Smooth muscle cell (in vitro differentiated cells): ENCODE data around the gene TTBK1. TPM values are rescaled to one million over a fixed set of nuclear protein-coding genes. Genes with fewer than 3 reads are reported as not detected.

Experiments
- DNase-seq: peaks from one replicate; lab custom pipeline; 2025; ENCODE audit not compliant: unreplicated experiment; lab: John Stamatoyannopoulos, UW
- H2AFZ ChIP-seq: fragments of 200-600 bp; sonication (generic); 2 replicates; pipeline ENCODE4 v1.6.0; 2016; ENCODE audit warnings: antibody characterized with exemption, low read depth, mild to moderate bottlenecking
- H3F3A ChIP-seq: fragments of 200-600 bp; sonication (generic); 2 replicates; pipeline ENCODE4 v1.6.0; 2017; ENCODE audit warnings: antibody characterized with exemption, low read depth
- H3K27ac ChIP-seq: fragments of 200-600 bp; sonication (generic); 2 replicates; pipeline ENCODE4 v1.5.1; 2016; ENCODE audit warnings: low read depth, mild to moderate bottlenecking
- H3K27me3 ChIP-seq: fragments of 200-600 bp; sonication (generic); 2 replicates; pipeline ENCODE4 v1.6.1; 2016; ENCODE audit warnings: low read depth, mild to moderate bottlenecking
- H3K36me3 ChIP-seq: fragments of 200-600 bp; sonication (generic); 2 replicates; pipeline ENCODE4 v1.5.1; 2016; ENCODE audit warnings: low read depth
- H3K4me1 ChIP-seq: fragments of 200-600 bp; sonication (generic); 2 replicates; pipeline ENCODE4 v1.5.1; 2016; ENCODE audit warnings: low read depth
- H3K4me2 ChIP-seq: fragments of 200-600 bp; sonication (generic); 2 replicates; pipeline ENCODE4 v1.6.0; 2016; ENCODE audit warnings: mild to moderate bottlenecking
- H3K4me3 ChIP-seq: fragments of 200-600 bp; sonication (generic); 2 replicates; pipeline ENCODE4 v1.5.1; 2016; ENCODE audit warnings: mild to moderate bottlenecking
- H3K79me2 ChIP-seq: fragments of 200-600 bp; sonication (generic); 2 replicates; pipeline ENCODE4 v1.6.0; 2016; ENCODE audit warnings: low read depth, mild to moderate bottlenecking
- H3K9ac ChIP-seq: fragments of 200-600 bp; sonication (generic); 2 replicates; pipeline ENCODE4 v1.6.0; 2016; ENCODE audit warnings: low read depth
- H3K9me3 ChIP-seq: fragments of 200-600 bp; sonication (generic); replicated peaks from 2 replicates; pipeline ENCODE4 v1.5.1; 2016; ENCODE audit warnings: low read depth
- H4K20me1 ChIP-seq: fragments of 200-600 bp; sonication (generic); 2 replicates; pipeline ENCODE4 v1.6.0; 2016; ENCODE audit warnings: low read depth
- WGBS: methylation state at CpG from one replicate; pipeline ENCODE4 v1.1.7; 2016; ENCODE audit warnings: low lambda C conversion rate; 5-methylcytosine and 5-hydroxymethylcytosine counted together
- polyA plus RNA-seq: library from polyadenylated mRNA; unstranded; fragments of >200 nt; fragmentation: Nextera tagmentation; extraction: Ambion mirVana; gene quantifications from 2 replicates; pipeline ENCODE4 v1.2.1, GENCODE V29; 2016
- total RNA-seq: library from RNA; depleted of rRNA; stranded (reverse); fragments of >200 nt; gene quantifications from 2 replicates; pipeline ENCODE4 v1.2.3, GENCODE V29; 2014
- TF ChIP-seq, protein P1 (sequence below): fragments of 200-600 bp; sonication (generic); IDR thresholded peaks from 2 replicates; pipeline ENCODE4 v1.5.1; 2017; ENCODE audit warnings: borderline replicate concordance, mild to moderate bottlenecking, antibody characterized with exemption; ENCODE audit not compliant: insufficient read depth, poor library complexity, severe bottlenecking

TTBK1 gene
- total and polyA plus RNA-seq, 2 experiments from 2014 or later = not detected

DNA sequence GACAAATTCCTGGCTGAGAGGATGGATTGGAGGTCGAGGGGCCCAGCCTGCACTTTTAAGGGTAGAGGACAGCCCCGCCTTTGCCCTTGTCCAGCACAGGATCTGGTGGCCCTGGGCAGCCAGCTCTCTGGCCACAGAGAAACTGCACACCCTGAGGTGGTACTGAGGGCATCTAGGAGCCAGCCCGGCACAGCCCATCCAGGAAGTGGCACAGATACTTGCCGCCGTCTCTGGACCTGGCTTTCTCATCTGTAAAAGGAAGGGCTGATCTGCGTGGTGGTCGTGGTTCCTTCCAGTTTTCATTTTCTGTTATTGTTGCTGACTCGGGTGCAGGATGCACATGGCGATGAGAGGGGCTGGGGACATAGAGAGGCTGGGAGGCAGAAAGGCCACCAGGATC, 38.8 kb downstream of the TTBK1 start:
- DNase-seq = no peak
- no peak overlapping the region for H3K4me2 ChIP-seq

DNA sequence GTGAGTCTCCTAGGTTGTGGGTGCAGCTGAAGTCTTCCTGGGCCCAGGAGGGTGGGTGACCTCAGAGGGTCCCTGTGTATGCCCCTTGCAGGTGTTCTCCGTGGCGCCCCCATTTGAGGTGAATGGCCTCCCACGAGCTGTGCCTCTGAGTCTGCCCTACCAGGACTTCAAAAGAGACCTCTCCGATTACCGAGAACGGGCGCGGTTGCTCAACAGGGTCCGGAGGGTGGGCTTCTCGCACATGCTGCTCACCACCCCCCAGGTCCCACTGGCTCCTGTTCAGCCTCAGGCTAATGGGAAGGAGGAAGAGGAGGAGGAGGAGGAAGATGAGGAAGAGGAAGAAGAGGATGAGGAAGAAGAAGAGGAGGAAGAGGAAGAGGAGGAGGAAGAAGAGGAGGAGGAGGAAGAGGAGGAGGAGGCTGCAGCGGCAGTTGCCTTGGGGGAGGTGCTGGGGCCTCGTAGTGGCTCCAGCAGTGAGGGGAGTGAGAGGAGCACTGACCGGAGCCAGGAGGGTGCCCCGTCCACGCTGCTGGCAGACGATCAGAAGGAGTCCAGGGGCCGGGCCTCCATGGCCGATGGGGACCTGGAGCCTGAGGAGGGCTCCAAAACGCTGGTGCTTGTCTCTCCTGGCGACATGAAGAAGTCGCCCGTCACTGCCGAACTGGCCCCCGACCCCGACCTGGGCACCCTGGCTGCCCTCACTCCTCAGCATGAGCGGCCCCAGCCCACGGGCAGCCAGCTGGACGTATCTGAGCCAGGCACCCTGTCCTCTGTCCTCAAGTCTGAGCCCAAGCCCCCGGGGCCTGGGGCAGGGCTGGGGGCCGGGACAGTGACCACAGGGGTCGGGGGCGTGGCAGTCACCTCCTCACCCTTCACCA, 39.6 kb downstream of the TTBK1 start:
- Histone ChIP-seq H2AFZ (no peak overlapping the region), H3K27ac (no peak overlapping the region), H3K27me3 (peaks cover 4% of the 10 kb centered on the region), H3K9me3 (no peaks in the 10 kb centered on the region), H3K79me2 (no peaks in the 10 kb centered on the region), H3K9ac (no peak overlapping the region), H3K4me2 (no peak overlapping the region), H3K36me3 (no peaks in the 10 kb centered on the region), H4K20me1 (no peaks in the 10 kb centered on the region), H3K4me1 (peaks cover 10% of the 10 kb centered on the region), H3F3A (no peaks in the 10 kb centered on the region), H3K4me3 (no peak overlapping the region)
- TF ChIP-seq, protein P1, sequence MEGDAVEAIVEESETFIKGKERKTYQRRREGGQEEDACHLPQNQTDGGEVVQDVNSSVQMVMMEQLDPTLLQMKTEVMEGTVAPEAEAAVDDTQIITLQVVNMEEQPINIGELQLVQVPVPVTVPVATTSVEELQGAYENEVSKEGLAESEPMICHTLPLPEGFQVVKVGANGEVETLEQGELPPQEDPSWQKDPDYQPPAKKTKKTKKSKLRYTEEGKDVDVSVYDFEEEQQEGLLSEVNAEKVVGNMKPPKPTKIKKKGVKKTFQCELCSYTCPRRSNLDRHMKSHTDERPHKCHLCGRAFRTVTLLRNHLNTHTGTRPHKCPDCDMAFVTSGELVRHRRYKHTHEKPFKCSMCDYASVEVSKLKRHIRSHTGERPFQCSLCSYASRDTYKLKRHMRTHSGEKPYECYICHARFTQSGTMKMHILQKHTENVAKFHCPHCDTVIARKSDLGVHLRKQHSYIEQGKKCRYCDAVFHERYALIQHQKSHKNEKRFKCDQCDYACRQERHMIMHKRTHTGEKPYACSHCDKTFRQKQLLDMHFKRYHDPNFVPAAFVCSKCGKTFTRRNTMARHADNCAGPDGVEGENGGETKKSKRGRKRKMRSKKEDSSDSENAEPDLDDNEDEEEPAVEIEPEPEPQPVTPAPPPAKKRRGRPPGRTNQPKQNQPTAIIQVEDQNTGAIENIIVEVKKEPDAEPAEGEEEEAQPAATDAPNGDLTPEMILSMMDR = no peak
- DNase-seq = no peak
- WGBS = 93% methylated on average over 32 of the region's 32 CpGs

More for the DNA sequence above, 38.8 kb downstream of the TTBK1 start:
- Histone ChIP-seq H3K4me1 (peaks cover 13% of the 10 kb centered on the region), H3K9ac (no peak overlapping the region), H3K79me2 (no peaks in the 10 kb centered on the region), H3K27me3 (peaks cover 4% of the 10 kb centered on the region), H3K4me3 (no peak overlapping the region), H2AFZ (no peak overlapping the region), H3K36me3 (no peaks in the 10 kb centered on the region), H3F3A (no peaks in the 10 kb centered on the region), H4K20me1 (no peaks in the 10 kb centered on the region), H3K27ac (no peak overlapping the region), H3K9me3 (no peaks in the 10 kb centered on the region)
- WGBS = 90% methylated on average over 9 of the region's 9 CpGs
- TF ChIP-seq, protein P1 = no peak

DNA sequence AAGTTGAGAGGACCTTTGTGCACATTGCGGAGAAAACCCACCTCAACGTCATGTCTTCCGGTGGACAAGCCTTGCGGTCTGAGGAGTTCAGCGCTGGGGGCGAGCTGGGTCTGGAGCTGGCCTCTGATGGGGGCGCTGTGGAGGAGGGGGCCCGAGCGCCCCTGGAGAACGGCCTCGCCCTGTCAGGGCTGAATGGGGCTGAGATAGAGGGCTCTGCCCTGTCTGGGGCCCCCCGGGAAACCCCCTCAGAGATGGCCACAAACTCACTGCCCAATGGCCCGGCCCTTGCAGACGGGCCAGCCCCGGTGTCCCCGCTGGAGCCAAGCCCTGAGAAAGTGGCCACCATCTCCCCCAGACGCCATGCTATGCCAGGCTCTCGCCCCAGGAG, 40.2 kb downstream of the TTBK1 start:
- Histone ChIP-seq H3K27ac (no peak overlapping the region), H3K4me3 (no peak overlapping the region), H3K36me3 (no peaks in the 10 kb centered on the region), H3K27me3 (peaks cover 4% of the 10 kb centered on the region), H2AFZ (no peak overlapping the region), H3K9me3 (no peaks in the 10 kb centered on the region), H3K9ac (no peak overlapping the region), H3K4me1 (peaks cover 4% of the 10 kb centered on the region), H3F3A (no peaks in the 10 kb centered on the region), H3K79me2 (no peaks in the 10 kb centered on the region), H3K4me2 (no peak overlapping the region), H4K20me1 (no peaks in the 10 kb centered on the region)
- no peak for DNase-seq
- TF ChIP-seq, protein P1 = no peak
- 93% methylated on average over 12 of the region's 18 CpGs for WGBS
